MCF 10A (cell line): ENCODE data around the gene SHISA3. TPM values are rescaled to one million over a fixed set of nuclear protein-coding genes. Genes with fewer than 3 reads are reported as not detected.

Source experiments
- BruUV-seq: library from RNA; stranded (reverse); fragments of 400-500 nt; replicated peaks from 2 replicates; lab custom pipeline; 2021; lab: Mats Ljungman, UMichigan
- CTCF ChIA-PET: fragments of 300-600 bp; sonication (Branson Sonifier 250); formaldehyde crosslinking; extraction: SDS; loops from one replicate; lab custom pipeline; 2021; ENCODE audit warnings: antibody characterized with exemption, inconsistent platforms; lab: Yijun Ruan, JAX
- POLR2A ChIA-PET: fragments of 300-600, 350-650 bp; sonication (Branson Sonifier 250); formaldehyde crosslinking; extraction: SDS; loops from one replicate; lab custom pipeline; 2020; ENCODE audit warnings: antibody characterized with exemption, inconsistent platforms; lab: Yijun Ruan, JAX
- DNase-seq: peaks from one replicate; pipeline ENCODE4 v3.0.0-alpha.2; 2018; ENCODE audit not compliant: unreplicated experiment
- H3K27ac Mint-ChIP-seq: one replicate; pipeline ENCODE4 v1.8.0; 2022; ENCODE audit warnings: mild to moderate bottlenecking, low read depth, mixed read lengths; ENCODE audit not compliant: unreplicated experiment
- H3K27me3 Mint-ChIP-seq: one replicate; pipeline ENCODE4 v1.8.0; 2022; ENCODE audit warnings: mixed read lengths; ENCODE audit not compliant: insufficient read depth, unreplicated experiment
- H3K36me3 Mint-ChIP-seq: one replicate; pipeline ENCODE4 v1.8.0; 2022; ENCODE audit warnings: mild to moderate bottlenecking, moderate library complexity, mixed read lengths; ENCODE audit not compliant: insufficient read depth, unreplicated experiment
- H3K4me1 Mint-ChIP-seq: one replicate; pipeline ENCODE4 v1.8.0; 2022; ENCODE audit warnings: mixed read lengths; ENCODE audit not compliant: insufficient read depth, unreplicated experiment
- H3K4me3 Mint-ChIP-seq: one replicate; pipeline ENCODE4 v1.8.0; 2022; ENCODE audit warnings: mild to moderate bottlenecking, moderate library complexity, mixed read lengths; ENCODE audit not compliant: unreplicated experiment
- H3K9me3 Mint-ChIP-seq: one replicate; pipeline ENCODE4 v1.8.0; 2022; ENCODE audit warnings: mixed read lengths; ENCODE audit not compliant: unreplicated experiment
- intact Hi-C: fragments of 100-400 bp; cut with micrococcal nuclease; formaldehyde crosslinking; loops from 2 replicates; pipeline ENCODE4 v1.14.1; 2022
- total RNA-seq: library from RNA; stranded (reverse); gene quantifications from 2 replicates; pipeline ENCODE4 v1.2.3, GENCODE V29; 2022
- TF ChIP-seq, protein P1 (sequence below): fragments of 200-600 bp; IDR thresholded peaks from one replicate; pipeline ENCODE4 v1.8.0; 2022; ENCODE audit warnings: antibody characterized with exemption, mild to moderate bottlenecking; ENCODE audit not compliant: unreplicated experiment

SHISA3 gene
- total RNA-seq, 1 experiment from 2014 or later, result not detected

DNA sequence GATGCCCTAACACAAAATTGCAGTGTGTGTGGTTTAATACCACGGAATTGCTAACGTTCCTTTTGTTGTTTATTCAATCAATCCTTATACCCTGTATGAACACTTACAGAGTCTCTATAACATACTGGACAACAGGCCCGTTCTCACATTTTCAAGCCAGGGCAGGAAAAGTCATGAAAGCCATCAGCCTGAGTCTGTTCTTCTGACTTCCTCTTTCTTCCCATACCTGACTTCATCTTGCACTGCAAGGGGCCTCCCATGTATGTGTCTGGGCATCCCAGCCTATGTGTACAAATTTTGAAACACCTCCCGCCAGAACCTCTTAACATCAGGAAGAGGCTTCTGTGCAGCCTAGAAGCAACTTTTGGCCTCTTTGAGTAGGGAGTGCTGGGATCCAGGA is 4.9 kb upstream of the SHISA3 start:
- ChIA-PET POLR2A (interaction anchor here (0.6 kb wide), 1 partner anchor 173 kb away, joined by 3 read pairs; no protein-coding TSS in a partner anchor), CTCF (interaction anchor here (1.4 to 1.7 kb wide), 2 partner anchors 21 to 127 kb away, joined by 3 to 4 read pairs; no protein-coding TSS in a partner anchor)
- no peaks in the 10 kb centered on the region for H3K36me3 Mint-ChIP-seq
- TF ChIP-seq, protein P1, sequence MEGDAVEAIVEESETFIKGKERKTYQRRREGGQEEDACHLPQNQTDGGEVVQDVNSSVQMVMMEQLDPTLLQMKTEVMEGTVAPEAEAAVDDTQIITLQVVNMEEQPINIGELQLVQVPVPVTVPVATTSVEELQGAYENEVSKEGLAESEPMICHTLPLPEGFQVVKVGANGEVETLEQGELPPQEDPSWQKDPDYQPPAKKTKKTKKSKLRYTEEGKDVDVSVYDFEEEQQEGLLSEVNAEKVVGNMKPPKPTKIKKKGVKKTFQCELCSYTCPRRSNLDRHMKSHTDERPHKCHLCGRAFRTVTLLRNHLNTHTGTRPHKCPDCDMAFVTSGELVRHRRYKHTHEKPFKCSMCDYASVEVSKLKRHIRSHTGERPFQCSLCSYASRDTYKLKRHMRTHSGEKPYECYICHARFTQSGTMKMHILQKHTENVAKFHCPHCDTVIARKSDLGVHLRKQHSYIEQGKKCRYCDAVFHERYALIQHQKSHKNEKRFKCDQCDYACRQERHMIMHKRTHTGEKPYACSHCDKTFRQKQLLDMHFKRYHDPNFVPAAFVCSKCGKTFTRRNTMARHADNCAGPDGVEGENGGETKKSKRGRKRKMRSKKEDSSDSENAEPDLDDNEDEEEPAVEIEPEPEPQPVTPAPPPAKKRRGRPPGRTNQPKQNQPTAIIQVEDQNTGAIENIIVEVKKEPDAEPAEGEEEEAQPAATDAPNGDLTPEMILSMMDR, result no peak
- no peak overlapping the region for H3K4me3 Mint-ChIP-seq
- H3K4me1 Mint-ChIP-seq, result no peaks in the 10 kb centered on the region
- no TSS peak for BruUV-seq
- no peaks in the 10 kb centered on the region for H3K27me3 Mint-ChIP-seq
- no peaks in the 10 kb centered on the region for H3K9me3 Mint-ChIP-seq
- no peak overlapping the region for H3K27ac Mint-ChIP-seq
- no peak for DNase-seq
- intact Hi-C loops, result no loop called here

DNA sequence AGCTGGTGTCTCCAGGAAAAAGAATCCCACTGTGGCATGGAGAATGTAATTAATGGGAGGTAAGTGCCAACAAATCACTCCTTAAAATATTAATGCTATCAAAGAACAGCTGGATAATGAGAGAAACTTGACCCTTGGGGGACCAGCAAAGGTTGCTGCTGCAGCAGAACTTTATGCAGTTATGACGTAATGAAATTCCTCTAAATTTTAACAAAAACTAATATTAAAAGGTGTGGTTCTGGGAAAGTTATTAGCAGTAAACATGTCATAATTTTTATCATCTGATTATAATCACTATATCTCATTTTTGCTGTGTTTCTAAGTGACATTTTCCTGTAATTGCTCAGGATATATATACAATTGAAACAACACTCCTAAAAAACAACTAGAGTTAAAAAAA is 1.7 kb upstream of the SHISA3 start:
- no peaks in the 10 kb centered on the region for H3K4me1 Mint-ChIP-seq
- no peaks in the 10 kb centered on the region for H3K9me3 Mint-ChIP-seq
- TF ChIP-seq, protein P1, result no peak
- ChIA-PET CTCF (interaction anchor here (1.4 kb wide), 1 partner anchor 26 kb away, joined by 5 read pairs; no protein-coding TSS in a partner anchor), POLR2A (interaction anchor here (0.6 kb wide), 1 partner anchor 33 kb away, joined by 3 read pairs; no protein-coding TSS in a partner anchor)
- peaks cover 15% of the 10 kb centered on the region for H3K27me3 Mint-ChIP-seq
- intact Hi-C loops, result no loop called here
- H3K4me3 Mint-ChIP-seq, result no peak overlapping the region
- no peaks in the 10 kb centered on the region for H3K36me3 Mint-ChIP-seq
- H3K27ac Mint-ChIP-seq, result no peak overlapping the region
- no TSS peak for BruUV-seq
- DNase-seq, result no peak

- intact Hi-C loops, result no loop called here
- POLR2A ChIA-PET, result interaction anchor here (0.6 kb wide), 1 partner anchor 34 kb away, joined by 3 read pairs; no protein-coding TSS in a partner anchor
- BruUV-seq, result no TSS peak
- DNase-seq, result no peak
- H3K27me3 Mint-ChIP-seq, result peaks cover 15% of the 10 kb centered on the region
- CTCF ChIA-PET, result interaction anchor here (0.7 kb wide), 1 partner anchor 261 kb away, joined by 4 read pairs; no protein-coding TSS in a partner anchor
- H3K4me1 Mint-ChIP-seq, result no peaks in the 10 kb centered on the region
- H3K9me3 Mint-ChIP-seq, result no peaks in the 10 kb centered on the region
- TF ChIP-seq, protein P1, result no peak
- no peak overlapping the region for H3K27ac Mint-ChIP-seq
- no peak overlapping the region for H3K4me3 Mint-ChIP-seq
- H3K36me3 Mint-ChIP-seq, result no peaks in the 10 kb centered on the region
These were observed 932 bp upstream of the SHISA3 start for GRCh38 chr4:42396361-42396751.

- peaks cover 15% of the 10 kb centered on the region for H3K27me3 Mint-ChIP-seq
- no peaks in the 10 kb centered on the region for H3K4me1 Mint-ChIP-seq
- DNase-seq, result no peak
- no peaks in the 10 kb centered on the region for H3K9me3 Mint-ChIP-seq
- no peaks in the 10 kb centered on the region for H3K36me3 Mint-ChIP-seq
- ChIA-PET CTCF (interaction anchor here (0.5 kb wide), 1 partner anchor 279 kb away, joined by 3 read pairs; no protein-coding TSS in a partner anchor), POLR2A (interaction anchor here (0.7 kb wide), 1 partner anchor 10 kb away, joined by 3 read pairs; no protein-coding TSS in a partner anchor)
- intact Hi-C loops, result no loop called here
- no peak overlapping the region for H3K27ac Mint-ChIP-seq
- TF ChIP-seq, protein P1, result no peak
- H3K4me3 Mint-ChIP-seq, result peak overlapping the region; percentile 53
- no TSS peak for BruUV-seq
These were observed 415 bp downstream of the SHISA3 start for GRCh38 chr4:42397635-42398170.
